ENCODE results near the gene IL1RAPL1. TPM values are rescaled to one million over a fixed set of nuclear protein-coding genes. Genes with fewer than 3 reads are reported as not detected.

IL1RAPL1 gene
- total RNA-seq, 2 experiments from 2014 or later = not detected

DNA sequence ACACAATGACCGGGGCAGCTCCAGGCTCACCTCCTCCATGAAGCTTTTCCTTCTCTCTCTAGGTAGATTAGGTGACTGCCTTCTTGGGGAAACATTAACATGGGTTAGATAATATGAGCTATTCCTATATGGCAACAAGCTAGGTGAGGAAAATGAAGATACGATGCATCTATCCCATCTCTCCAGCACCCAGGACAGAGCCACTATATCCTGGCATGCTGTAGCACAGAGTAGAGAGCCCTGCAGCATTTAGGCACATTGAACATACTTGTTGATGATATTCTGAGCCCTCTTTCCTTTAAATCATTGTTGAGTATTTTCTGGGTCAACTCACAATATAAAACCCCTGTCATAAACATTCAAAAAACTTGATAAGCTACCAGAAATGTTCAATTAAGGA is 1133.9 kb downstream of the IL1RAPL1 start:
- Mint-ChIP-seq H3K4me1 (no peaks in the 10 kb centered on the region), H3K4me3 (no peak overlapping the region), H3K27me3 (no peaks in the 10 kb centered on the region), H3K27ac (no peak overlapping the region), H3K36me3 (no peaks in the 10 kb centered on the region), H3K9me3 (ENCODE audit: low read depth) (peaks cover 2% of the 10 kb centered on the region)
- CTCF ChIA-PET = no interaction called here
- DNase-seq = no peak
- no peak for ATAC-seq

DNA sequence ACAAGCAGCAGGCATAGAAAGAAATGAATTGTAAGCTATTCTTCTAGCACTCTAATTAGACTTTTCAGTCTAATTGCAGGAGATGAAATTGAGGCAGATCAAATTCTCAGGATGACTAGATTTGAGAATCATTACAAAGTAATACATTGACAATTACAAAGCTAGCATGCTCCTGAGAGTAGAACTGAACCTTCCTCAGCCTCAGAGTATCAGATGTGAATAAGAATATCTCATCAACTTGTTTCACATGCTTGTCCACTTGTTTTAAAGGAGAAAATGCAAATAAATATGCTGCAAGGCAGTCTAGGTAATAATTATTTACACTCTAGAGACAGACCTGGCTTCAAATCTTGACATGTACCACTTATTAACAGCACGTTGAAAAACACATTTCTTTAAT is 1137.1 kb downstream of the IL1RAPL1 start:
- DNase-seq (no peak), ATAC-seq (no peak)
- Mint-ChIP-seq H3K9me3 (ENCODE audit: low read depth) (peaks cover 4% of the 10 kb centered on the region), H3K4me1 (no peaks in the 10 kb centered on the region), H3K27ac (no peak overlapping the region), H3K4me3 (no peak overlapping the region), H3K36me3 (no peaks in the 10 kb centered on the region), H3K27me3 (no peaks in the 10 kb centered on the region)
- CTCF ChIA-PET = no interaction called here

DNA sequence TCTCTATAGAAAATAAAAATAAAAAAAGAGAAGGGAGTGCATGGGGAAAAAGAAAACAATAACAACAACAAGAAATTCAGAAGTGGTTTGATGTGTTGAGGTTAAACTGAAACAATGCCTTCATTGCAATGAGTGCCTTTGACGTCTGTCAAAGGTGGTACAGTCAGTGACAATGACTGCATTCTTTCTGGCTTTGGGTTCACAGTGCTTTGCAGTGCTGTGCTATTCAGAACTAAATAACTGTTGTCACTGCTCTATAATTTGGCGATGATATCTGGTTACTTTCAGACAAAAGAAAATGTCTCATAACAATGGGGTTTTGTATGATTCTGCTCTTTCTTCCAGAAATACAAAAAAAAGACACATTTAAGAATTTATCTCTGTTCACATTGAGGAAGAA is 1139.6 kb downstream of the IL1RAPL1 start:
- no peaks in the 10 kb centered on the region for H3K36me3 Mint-ChIP-seq
- ATAC-seq = no peak
- no peaks in the 10 kb centered on the region for H3K4me1 Mint-ChIP-seq
- CTCF ChIA-PET = no interaction called here
- no peaks in the 10 kb centered on the region for H3K27me3 Mint-ChIP-seq
- no peak for DNase-seq
- peaks cover 4% of the 10 kb centered on the region for H3K9me3 Mint-ChIP-seq (ENCODE audit: low read depth)
- H3K4me3 Mint-ChIP-seq = no peak overlapping the region
- no peak overlapping the region for H3K27ac Mint-ChIP-seq

DNA sequence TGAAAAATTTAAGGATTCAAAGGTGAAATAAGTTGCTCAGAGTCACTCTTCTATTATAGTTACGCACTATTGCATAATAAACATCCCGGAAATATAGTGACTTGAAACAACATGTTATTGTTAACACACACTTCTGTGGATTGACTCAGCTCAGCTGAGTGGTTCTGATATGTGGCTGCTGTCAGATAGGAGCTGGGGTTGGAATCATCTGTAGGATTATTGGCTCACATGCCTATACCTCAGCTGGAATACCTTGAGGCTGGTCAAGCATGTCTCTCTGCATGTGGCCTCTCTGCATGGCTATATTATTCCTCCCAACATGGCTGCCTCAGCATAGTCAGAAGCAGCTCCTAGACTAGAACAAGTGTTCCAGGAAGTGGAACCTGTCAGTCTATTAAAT is 1141.4 kb downstream of the IL1RAPL1 start:
- Mint-ChIP-seq H3K36me3 (no peaks in the 10 kb centered on the region), H3K4me3 (no peak overlapping the region), H3K27me3 (no peaks in the 10 kb centered on the region), H3K9me3 (ENCODE audit: low read depth) (peaks cover 6% of the 10 kb centered on the region), H3K27ac (no peak overlapping the region), H3K4me1 (no peaks in the 10 kb centered on the region)
- CTCF ChIA-PET = no interaction called here
- ATAC-seq (no peak), DNase-seq (no peak)

DNA sequence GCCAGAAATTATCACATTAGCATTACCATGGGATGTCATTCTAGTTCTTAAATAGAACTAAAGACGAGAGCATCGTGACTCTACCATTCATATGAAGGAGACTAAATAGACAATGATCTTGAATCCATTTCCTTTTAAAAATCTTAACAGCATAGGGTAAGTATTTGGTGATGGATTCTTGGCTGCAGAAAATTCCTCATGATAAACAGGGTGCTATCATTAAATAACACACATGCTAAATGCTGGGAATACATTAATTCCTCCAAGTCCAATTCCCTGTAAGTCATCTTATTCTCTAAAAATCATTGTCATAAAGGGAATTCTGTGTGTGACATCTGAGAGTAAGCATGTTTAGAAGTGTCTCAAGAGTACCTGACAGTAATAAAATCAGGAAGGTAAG is 1157.7 kb downstream of the IL1RAPL1 start:
- ATAC-seq (no peak), DNase-seq (no peak)
- Mint-ChIP-seq H3K36me3 (no peaks in the 10 kb centered on the region), H3K4me1 (no peaks in the 10 kb centered on the region), H3K27ac (no peak overlapping the region), H3K4me3 (no peak overlapping the region), H3K27me3 (no peaks in the 10 kb centered on the region), H3K9me3 (ENCODE audit: low read depth) (peaks cover 7% of the 10 kb centered on the region)
- CTCF ChIA-PET = no interaction called here

DNA sequence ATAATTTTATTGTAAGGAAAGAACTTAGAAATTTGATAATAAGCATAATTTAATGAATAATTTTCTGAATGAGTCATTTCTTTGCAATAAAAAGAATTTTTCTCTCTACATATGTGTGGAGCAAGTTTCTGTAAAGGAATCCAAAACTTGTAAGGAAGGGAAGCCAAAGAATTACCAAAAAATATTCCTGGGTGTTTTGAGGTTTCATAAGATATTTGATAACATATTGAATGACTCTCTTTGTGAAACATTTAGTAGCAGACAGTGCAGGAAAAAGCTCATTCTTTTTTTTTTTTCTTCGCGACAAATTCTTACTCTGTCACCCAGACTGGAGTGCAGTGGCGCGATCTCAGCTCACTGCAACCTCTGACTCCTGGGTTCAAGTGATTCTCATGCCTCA is 1159.1 kb downstream of the IL1RAPL1 start:
- H3K9me3 Mint-ChIP-seq (ENCODE audit: low read depth) = peaks cover 2% of the 10 kb centered on the region
- no peaks in the 10 kb centered on the region for H3K4me1 Mint-ChIP-seq
- DNase-seq (no peak), ATAC-seq (no peak)
- H3K36me3 Mint-ChIP-seq = no peaks in the 10 kb centered on the region
- H3K27ac Mint-ChIP-seq = no peak overlapping the region
- CTCF ChIA-PET = no interaction called here
- no peak overlapping the region for H3K4me3 Mint-ChIP-seq
- H3K27me3 Mint-ChIP-seq = no peaks in the 10 kb centered on the region

DNA sequence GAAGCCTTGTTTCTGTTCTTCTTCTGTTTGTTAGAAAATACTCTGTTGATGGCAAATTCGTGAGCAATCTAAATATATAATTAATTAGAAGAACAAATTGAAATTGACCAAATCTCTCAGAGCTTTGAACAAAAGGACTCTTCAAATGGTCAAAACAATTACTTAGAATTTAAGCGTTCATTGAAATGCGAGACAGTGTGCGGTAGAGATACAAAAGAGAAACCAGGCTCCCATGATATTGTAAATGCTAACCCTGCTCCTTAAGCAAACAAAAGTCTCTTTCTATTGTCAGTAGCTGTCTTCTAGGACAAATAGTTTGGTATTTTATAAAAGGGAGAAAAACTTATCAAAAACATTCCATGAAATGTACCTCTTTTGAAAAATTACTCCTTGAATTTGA is 1174.8 kb downstream of the IL1RAPL1 start:
- ATAC-seq = no peak
- Mint-ChIP-seq H3K4me1 (no peaks in the 10 kb centered on the region), H3K9me3 (ENCODE audit: low read depth) (no peaks in the 10 kb centered on the region), H3K27me3 (no peaks in the 10 kb centered on the region), H3K36me3 (no peaks in the 10 kb centered on the region), H3K4me3 (no peak overlapping the region), H3K27ac (no peak overlapping the region)
- no peak for DNase-seq
- CTCF ChIA-PET = no interaction called here

DNA sequence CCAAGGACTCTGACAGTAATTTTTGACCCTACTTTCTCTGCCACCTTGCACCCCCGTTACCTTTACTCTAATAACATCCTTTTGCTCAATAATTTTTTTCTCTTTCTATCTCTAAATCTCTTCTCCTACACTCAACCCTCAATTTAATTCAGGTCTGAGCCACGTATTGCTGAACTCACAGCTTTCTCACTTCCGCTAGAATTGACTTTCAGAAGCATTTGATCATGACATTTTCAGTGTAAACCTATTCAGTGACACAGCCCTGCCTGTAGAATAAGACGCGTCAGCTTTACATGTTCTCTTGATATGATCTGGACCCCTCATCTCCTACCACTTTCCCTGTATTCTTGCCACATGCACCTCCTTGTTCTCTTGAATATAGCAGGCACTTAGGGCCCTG is 1188.6 kb downstream of the IL1RAPL1 start:
- DNase-seq (no peak), ATAC-seq (no peak)
- Mint-ChIP-seq H3K36me3 (no peaks in the 10 kb centered on the region), H3K27ac (no peak overlapping the region), H3K4me1 (no peaks in the 10 kb centered on the region), H3K4me3 (no peak overlapping the region), H3K9me3 (ENCODE audit: low read depth) (peaks cover 2% of the 10 kb centered on the region), H3K27me3 (no peaks in the 10 kb centered on the region)
- CTCF ChIA-PET = no interaction called here

DNA sequence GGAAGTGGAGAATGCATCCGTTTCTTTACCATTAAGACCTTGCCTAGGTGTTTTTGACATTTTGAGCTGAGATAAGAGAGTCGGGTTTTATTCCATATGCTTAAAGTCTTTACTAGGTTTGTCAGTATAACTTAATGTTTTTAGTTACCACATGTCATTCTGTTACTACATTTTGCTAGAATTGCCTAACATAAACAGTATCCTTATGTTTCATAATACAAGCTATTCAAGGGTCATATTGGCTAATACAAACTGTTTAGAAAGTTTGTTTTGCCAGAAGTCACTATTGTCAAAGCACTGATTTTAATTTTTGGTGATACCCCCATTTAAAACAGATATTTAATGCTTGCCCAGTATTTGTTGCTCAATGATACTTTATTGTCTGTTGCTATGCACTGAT is 1200.4 kb downstream of the IL1RAPL1 start:
- Mint-ChIP-seq H3K4me3 (no peak overlapping the region), H3K4me1 (no peaks in the 10 kb centered on the region), H3K36me3 (no peaks in the 10 kb centered on the region), H3K27me3 (no peaks in the 10 kb centered on the region), H3K9me3 (ENCODE audit: low read depth) (no peaks in the 10 kb centered on the region), H3K27ac (no peak overlapping the region)
- no peak for DNase-seq
- CTCF ChIA-PET = no interaction called here
- no peak for ATAC-seq

DNA sequence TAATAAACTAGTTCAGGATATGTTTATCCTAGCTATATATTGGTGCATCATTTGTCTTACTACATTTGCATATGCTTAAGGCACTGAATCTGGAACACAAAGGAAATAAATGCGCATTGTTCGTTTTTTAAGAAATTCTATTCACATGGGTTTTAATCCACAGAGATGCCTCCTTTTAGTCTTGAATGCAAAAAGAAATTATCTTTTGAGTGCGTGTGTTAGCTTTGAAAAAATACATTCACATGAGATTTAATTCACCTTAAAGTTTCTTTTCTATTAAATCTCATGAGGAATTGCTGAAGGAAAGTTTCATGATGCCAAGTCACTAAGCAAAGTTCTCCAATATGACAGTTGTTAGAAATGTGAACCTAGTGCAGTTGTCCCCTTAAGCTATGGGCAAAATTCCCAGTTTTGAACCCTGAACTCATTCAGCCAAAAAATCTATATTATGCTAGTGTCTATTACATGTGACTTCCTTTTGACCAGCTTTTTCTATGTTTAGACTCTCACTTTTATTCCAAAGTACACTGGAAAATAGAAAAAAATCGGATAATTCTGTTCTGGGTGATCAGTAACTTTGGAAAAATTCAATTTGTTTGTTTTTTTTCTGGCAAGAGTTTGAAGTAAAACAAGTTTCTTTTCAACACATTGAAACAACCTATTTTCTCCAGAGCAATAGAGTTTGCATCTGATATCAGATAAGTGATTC is 1201.9 kb downstream of the IL1RAPL1 start:
- Mint-ChIP-seq H3K9me3 (ENCODE audit: low read depth) (no peaks in the 10 kb centered on the region), H3K4me1 (no peaks in the 10 kb centered on the region), H3K27me3 (no peaks in the 10 kb centered on the region), H3K27ac (no peak overlapping the region), H3K36me3 (no peaks in the 10 kb centered on the region), H3K4me3 (no peak overlapping the region)
- DNase-seq (no peak), ATAC-seq (no peak)
- CTCF ChIA-PET = interaction anchor here (0.6 kb wide), 1 partner anchor 374 kb away, joined by 3 read pairs; no protein-coding TSS in a partner anchor

DNA sequence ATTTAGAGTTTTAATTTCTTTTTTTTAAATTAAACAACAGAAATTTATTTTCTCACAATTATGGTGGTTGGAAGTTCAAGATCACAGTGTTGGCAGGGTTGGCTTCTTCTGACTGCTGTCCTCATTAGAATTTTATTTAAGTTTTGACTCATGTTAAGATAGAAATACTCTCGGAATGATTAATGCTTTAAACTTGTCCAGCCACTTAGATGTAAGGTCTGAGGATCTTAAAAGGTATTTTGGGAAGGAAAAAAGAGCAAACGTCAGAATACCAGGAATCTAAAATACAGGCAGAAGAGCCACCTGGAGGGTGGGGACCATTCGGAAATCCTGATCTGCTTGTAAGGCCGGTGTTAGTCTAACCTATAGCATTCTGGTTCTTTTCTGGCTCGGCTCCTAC is 1205.1 kb downstream of the IL1RAPL1 start:
- no peak overlapping the region for H3K4me3 Mint-ChIP-seq
- H3K27ac Mint-ChIP-seq = no peak overlapping the region
- DNase-seq (no peak), ATAC-seq (no peak)
- no peaks in the 10 kb centered on the region for H3K4me1 Mint-ChIP-seq
- no peaks in the 10 kb centered on the region for H3K36me3 Mint-ChIP-seq
- H3K27me3 Mint-ChIP-seq = no peaks in the 10 kb centered on the region
- peaks cover 3% of the 10 kb centered on the region for H3K9me3 Mint-ChIP-seq (ENCODE audit: low read depth)
- CTCF ChIA-PET = no interaction called here

DNA sequence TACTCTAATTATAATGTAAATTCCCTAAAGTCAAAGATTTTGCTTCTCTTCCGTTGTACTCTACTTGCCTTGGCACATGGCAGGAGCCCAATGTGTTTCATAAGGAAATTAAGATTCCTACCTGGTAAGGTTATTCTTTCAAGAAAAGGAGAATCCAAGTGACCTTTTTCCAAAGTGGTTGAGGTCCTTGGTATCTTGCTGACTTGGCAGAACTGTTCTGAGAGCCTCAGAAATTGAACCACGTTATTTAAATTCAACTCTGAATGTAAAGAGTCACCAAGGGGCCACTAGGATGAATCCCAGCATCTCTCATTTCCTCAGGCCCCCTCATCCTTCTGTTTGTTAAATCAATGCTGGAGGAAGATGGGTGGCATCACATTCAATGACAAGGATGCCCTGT is 1209.9 kb downstream of the IL1RAPL1 start:
- DNase-seq = no peak
- Mint-ChIP-seq H3K27me3 (no peaks in the 10 kb centered on the region), H3K9me3 (ENCODE audit: low read depth) (peaks cover 5% of the 10 kb centered on the region), H3K27ac (no peak overlapping the region), H3K4me3 (no peak overlapping the region), H3K36me3 (no peaks in the 10 kb centered on the region), H3K4me1 (no peaks in the 10 kb centered on the region)
- CTCF ChIA-PET = no interaction called here
- no peak for ATAC-seq

DNA sequence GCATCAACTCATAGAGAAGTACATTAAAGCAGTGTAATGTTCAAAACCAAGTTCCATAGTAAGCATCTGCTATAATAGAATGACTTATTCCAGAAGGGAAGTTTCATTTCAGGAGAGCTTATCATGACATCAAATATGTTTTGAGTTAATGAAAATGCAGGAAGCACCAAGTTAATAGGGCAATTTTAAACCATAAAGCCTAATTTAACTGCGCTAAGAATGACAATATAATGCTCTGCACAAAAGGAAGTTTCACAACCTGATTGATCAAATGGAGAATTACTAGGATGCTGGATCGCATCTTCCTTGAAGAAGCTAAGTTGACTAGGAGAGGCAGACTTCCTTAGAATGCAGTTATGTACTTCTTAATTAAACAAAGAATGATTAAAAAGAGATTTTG is 1211.2 kb downstream of the IL1RAPL1 start:
- H3K27me3 Mint-ChIP-seq = no peaks in the 10 kb centered on the region
- no peak overlapping the region for H3K27ac Mint-ChIP-seq
- no peaks in the 10 kb centered on the region for H3K36me3 Mint-ChIP-seq
- H3K9me3 Mint-ChIP-seq (ENCODE audit: low read depth) = peaks cover 5% of the 10 kb centered on the region
- no peak overlapping the region for H3K4me3 Mint-ChIP-seq
- no peaks in the 10 kb centered on the region for H3K4me1 Mint-ChIP-seq
- ATAC-seq = no peak
- no peak for DNase-seq
- CTCF ChIA-PET = no interaction called here

DNA sequence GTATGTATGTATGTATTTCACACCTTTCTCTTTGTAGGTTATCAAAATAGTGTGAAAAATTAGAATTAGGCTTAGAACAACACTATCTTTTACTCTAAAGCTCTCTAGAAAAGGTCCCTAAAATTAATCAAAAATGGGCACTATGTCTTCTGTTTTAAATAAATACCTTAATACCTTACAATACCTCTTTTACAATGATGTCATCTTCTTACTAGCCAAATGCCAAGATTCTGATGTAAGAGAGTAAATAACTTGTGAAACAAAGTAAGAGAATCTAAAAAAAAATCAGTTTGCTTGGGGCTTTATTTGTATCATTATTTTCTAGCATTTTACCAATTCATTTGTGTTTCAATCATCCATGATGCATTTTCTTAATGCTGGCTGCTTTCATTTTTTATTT is 1225.9 kb downstream of the IL1RAPL1 start:
- Mint-ChIP-seq H3K27me3 (no peaks in the 10 kb centered on the region), H3K36me3 (no peaks in the 10 kb centered on the region), H3K4me3 (no peak overlapping the region), H3K27ac (no peak overlapping the region), H3K4me1 (no peaks in the 10 kb centered on the region), H3K9me3 (ENCODE audit: low read depth) (peaks cover 5% of the 10 kb centered on the region)
- CTCF ChIA-PET = no interaction called here
- no peak for ATAC-seq
- DNase-seq = no peak

All from activated CD8-positive, alpha-beta memory T cell treated with anti-CD3 and anti-CD28 coated beads, Interleukin-2, amount 10 ng/mL, durations not matched to agents 7 days and 5 days (primary cell).